Left renal cortex interstitium (tissue), 4 donors: ENCODE measurements around the gene PDSS2. TPM values are rescaled to one million over a fixed set of nuclear protein-coding genes. Genes with fewer than 3 reads are reported as not detected.
"Not testable (repeated sequence)": the region's sequence is repeated elsewhere in the genome, so short reads cannot be mapped to it uniquely, and the experiment has no call there.

Experiments used
- DNase-seq, 4 donors: peaks; one replicate each; pipeline ENCODE4 v3.0.0-alpha.2; 2013; ENCODE audit warnings: low read depth in 4 of 4, low spot score in 2 of 4, missing footprints in 1 of 4
- polyA plus RNA-seq, 4 donors: library from polyadenylated mRNA; unstranded; fragments of 120-200 nt; gene quantifications; one replicate each; pipeline ENCODE4 v1.2.1, GENCODE V29; 2013; ENCODE audit not compliant: insufficient read length in 4 of 4

Gene PDSS2
- polyA plus RNA-seq, 4 donors: 16.7 to 19.9 (median 17.7) TPM

DNA sequence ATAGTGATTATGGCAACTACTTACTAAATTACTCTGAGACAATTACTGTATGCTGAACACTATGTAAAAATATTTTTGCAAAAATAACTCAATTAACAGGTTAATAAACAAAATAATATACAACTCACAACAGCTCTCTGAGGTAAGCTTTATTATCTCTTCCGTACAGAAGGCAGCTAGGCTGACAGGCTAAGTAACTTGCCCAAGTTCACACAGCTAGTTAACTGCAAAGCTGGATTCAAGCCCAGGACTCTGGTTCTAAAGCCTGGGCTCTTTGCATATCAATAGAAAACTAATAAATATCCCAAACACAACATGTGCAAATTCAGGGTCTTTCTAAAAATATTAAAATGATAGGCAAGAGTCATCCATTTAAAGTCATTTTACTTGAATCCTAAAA is 174.6 kb downstream of the PDSS2 start:
- no peak for DNase-seq

GRCh38 chr6:107280791-107281190 is 178.6 kb downstream of the PDSS2 start:
- no peak for DNase-seq

- not testable (repeated sequence) for DNase-seq
These were observed 179.4 kb downstream of the PDSS2 start for GRCh38 chr6:107280001-107280400.

GRCh38 chr6:107275330-107275865 is 184.0 kb downstream of the PDSS2 start:
- DNase-seq: no peak

GRCh38 chr6:107274288-107274687 is 185.1 kb downstream of the PDSS2 start:
- no peak for DNase-seq

GRCh38 chr6:107272246-107272645 is 187.1 kb downstream of the PDSS2 start:
- DNase-seq: no peak

- DNase-seq: no peak
These were observed 188.1 kb downstream of the PDSS2 start for GRCh38 chr6:107271208-107271790.

GRCh38 chr6:107267634-107268033 is 191.7 kb downstream of the PDSS2 start:
- no peak for DNase-seq

DNA sequence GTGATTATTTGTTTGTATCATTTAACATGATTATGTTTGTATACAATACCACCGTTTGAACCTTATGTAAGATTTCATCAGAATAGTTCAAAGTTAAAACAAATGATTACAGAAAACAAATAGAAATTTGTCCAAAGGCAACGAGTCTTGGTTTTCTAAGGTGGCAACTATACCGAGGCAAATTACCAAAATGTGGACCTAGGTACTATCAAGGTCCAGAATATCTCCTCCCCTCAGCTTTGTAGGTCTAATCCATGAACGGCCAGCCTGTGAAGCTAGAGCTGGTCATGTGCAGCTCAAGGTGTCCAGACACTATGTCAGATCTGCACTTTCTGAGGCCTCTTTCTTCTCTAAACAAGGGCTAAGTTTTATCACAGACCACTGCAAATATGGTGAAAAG is 192.4 kb downstream of the PDSS2 start:
- DNase-seq: no peak

DNA sequence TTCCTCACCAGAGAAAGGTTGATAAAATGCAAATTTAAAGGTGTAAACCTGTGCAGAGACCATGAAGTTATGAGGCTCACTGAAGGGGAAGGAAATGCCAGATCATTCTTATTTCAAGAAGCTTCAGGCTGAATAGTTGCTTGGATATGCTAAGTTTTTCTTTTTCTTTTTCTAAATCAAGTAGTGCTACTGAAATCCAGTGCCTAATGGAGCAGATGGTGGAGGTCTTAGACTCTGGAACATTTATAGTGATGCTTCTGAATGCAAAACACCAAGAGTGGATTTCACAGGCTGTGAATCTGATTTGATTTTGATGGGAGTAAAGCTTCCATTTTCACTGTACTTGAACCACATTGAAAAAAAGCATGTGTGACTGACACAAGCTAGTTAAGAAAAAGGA is 192.8 kb downstream of the PDSS2 start:
- no peak for DNase-seq

GRCh38 chr6:107264357-107264840 is 195.0 kb downstream of the PDSS2 start:
- DNase-seq: no peak

DNA sequence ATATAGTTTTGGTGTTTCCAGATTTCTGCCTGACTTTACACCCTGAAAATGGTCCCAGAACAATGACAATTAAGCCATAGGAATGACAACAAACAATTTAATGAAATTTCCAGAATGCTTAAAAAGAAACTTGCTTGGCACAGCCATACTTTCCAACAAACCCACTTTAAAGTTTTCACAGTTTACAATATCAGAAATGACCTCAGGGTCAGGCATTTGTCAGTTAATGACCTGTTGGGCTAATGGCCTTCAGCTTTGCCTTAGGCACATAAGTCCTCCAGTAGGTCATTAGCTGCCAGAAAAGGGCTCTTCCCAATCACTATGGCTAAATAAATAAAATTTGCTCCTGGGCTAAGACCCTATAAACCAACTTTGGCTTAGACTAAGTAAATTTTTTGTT is 199.4 kb downstream of the PDSS2 start:
- no peak for DNase-seq

DNA sequence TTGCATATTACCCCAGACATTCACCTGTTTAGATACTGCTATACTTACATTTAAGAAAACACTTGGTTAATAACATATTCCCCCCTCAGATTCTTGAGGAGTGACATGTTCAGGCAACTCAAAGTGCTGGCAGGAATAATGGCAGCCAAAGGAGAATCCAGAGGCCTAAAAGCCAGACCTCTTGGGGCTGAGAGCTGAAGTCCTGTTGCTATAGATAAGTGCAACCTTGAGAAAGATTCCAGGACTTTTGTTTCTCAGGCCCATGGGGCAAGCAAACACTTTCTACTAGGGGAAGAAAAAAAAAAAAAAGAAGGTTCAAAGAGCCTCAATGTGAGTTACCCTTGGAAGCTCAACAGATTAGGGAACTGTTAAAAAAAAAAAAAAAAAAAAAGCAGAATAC is 211.2 kb downstream of the PDSS2 start:
- DNase-seq: no peak

DNA sequence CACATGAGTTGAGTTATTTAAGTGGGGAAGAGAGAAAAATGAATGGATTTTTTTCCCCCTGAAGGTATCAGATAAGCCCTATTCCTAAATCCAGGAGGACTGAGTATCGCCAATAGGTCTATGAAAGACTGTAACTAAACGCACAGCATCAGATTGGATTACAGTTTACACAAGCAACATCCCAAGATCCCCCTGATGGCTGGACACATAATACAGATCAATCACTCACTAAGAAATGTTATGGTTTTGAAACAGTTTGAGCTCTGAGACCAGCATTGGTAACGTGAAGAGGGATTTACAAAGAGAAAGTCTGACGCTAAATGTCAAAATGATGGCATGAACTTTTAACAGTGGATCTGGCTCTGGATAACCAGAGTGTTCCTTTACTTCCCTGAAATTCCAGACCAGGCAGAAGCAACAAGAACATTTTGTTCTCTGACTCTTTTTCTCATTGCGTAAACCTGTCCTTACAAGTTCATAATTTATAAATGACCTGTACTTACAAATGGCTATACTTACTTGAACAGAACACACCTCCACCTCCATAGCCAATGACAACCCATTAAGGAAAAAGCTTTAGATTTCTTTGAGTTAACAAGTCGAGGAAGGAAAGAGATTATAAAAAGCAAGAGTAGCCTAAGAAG is 212.3 kb downstream of the PDSS2 start:
- no peak for DNase-seq

DNA sequence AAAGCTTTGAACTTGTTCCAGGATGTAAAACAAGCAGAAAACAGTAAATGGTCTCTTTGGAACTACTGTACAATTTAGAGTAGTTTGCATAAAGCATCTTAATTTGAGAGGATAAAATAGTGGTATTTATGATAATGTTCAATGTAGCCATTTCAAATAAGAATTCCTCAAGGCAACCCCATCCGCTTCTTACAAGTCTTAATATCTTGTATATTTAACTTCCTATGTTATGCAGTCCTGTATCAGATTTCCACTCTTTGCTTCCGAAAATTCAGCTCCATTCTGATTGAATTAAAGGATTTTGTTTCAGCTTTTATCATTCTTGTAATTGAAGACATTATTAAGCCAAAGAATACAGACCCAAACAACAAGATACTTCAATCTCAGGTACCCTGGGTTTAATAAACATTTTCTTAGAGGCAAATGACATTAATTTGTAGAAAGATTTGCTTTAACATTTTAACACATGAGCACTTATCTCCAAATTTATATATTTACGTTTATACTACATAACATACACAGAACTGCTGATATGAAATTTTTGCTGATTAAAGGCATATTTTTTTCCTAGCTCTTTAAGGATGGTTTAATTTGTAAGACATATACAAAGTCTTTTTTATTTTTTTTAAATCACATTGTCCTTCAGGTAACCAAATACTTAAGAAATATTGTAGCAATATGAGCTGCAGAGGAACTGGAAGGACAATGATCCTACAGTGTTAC is 213.0 kb downstream of the PDSS2 start:
- DNase-seq: no peak

DNA sequence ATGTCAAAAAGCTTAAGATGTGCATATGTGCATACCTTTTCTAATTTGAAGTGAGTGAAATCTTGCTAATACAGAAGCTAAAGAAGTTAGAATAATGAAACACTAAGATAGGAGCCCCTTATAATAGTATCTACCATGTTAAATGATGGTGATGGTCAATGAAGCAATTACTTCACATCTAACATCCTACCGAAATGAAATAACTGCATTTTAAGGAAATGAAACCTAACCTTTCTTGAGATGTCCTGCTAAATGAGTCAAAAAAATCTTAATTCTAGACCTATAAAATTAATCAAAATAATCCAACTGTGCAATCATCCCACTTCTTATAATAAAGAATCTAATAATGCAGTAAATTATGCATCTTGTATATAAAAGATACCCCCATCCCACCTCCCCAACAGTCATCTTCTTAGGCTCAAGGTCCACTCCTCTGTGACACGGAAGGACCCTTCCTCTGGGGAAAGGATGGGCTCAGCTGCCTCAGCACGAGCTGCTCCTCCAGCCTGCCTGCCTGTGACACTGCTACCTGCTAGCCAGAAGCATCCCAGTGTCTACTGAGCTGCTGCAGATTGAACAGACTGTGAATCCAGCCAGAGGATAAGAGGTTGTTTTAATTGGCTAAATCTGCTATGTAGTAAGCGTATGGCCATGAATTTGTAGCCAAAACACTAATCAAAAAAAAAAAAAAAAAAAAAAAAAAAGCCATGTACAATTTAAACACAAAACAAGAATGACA is 214.5 kb downstream of the PDSS2 start:
- DNase-seq: no peak

DNA sequence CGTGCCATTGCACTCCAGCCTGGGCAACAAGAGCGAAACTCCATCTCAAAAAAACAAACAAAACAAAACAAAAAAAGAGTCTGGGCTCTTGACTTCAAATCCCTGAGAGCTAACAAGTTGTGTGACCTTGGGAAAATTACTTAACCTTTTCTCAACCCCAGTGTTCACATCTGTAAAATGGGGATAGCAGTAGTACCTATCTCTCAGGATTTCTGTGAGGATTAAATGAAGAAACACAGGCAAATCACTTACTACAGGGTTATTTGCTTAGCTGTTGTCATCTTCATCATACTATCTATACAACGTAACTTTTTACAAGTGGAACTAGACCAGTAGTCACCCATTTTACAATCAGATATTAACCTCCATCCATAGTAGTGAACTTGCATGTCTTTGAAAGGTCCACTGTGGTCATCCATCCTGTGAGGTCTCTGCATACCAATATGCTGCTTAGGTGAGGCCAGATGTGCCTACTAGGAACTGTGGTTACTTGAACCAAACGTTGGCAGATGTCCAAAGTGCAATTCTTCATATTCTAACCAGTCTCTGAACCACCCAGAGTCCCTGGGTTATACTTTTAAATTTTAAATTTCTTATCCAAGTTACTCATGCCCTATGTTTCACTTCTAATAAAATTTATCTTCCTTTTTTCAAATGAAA is 215.2 kb downstream of the PDSS2 start:
- DNase-seq: no peak

- DNase-seq: no peak
These were observed 215.9 kb downstream of the PDSS2 start for GRCh38 chr6:107243471-107243870.

- no peak for DNase-seq
These were observed 221.2 kb downstream of the PDSS2 start for GRCh38 chr6:107237992-107238660.

DNA sequence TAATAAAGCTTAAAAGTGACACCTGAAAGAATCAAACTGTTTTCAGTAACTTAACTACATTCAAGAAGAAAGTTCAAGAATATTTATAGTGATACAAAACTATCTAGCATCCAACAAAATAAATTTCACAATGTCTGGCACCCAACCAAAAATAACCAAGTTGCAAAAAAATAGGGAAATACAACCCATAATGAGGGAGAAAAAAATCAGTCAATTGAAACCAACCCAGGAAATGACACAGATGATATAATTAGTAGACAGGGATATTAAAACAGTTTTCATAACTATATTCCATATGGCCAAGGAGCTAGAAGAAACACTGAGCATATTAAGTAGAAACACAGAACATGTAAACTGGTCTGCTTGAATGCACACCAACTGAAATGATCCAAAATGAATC is 223.9 kb downstream of the PDSS2 start:
- peak in 3 of 4 donors; percentile 35 to 58 (median 39) for DNase-seq
